Measurements from ENCODE around the gene TEX14. TPM values are rescaled to one million over a fixed set of nuclear protein-coding genes. Genes with fewer than 3 reads are reported as not detected.
"Not testable (repeated sequence)": the region's sequence is repeated elsewhere in the genome, so short reads cannot be mapped to it uniquely, and the experiment has no call there.

The TEX14 gene
- total and polyA plus RNA-seq, 8 donors = 0.47 to 2.1 (median 1.3) TPM

- Histone ChIP-seq H3K27ac (no peak overlapping the region), H3K9me3 (no peaks in the 10 kb centered on the region), H3K27me3 (no peaks in the 10 kb centered on the region), H3K4me3 (no peak overlapping the region), H3K36me3 (no peaks in the 10 kb centered on the region), H3K4me1 (peaks cover 0 to 4% of the 10 kb centered on the region in 2 donors)
- DNase-seq (no peak), ATAC-seq (no peak)
- intact Hi-C loops (cut with DNase I) = no loop called here
- no peak for TF ChIP-seq CTCF (IDR thresholded peaks at IDR 0.05)
Measured at GRCh38 chr17:58664302-58664701, 27.5 kb downstream of the TEX14 start.

- peaks cover 0 to 9% of the 10 kb centered on the region in 2 donors for H3K4me1 ChIP-seq
- H3K27me3 ChIP-seq = no peaks in the 10 kb centered on the region
- H3K27ac ChIP-seq = no peak overlapping the region
- intact Hi-C loops (cut with DNase I) = no loop called here
- ATAC-seq = no peak
- no peaks in the 10 kb centered on the region for H3K9me3 ChIP-seq
- DNase-seq = no peak
- TF ChIP-seq CTCF (IDR thresholded peaks at IDR 0.05) = no peak
- no peaks in the 10 kb centered on the region for H3K36me3 ChIP-seq
- H3K4me3 ChIP-seq = no peak overlapping the region
Measured at GRCh38 chr17:58661499-58661898, 30.3 kb downstream of the TEX14 start.

GRCh38 chr17:58660621-58661020 lies 31.2 kb downstream of the TEX14 start:
- DNase-seq (no peak), ATAC-seq (no peak)
- intact Hi-C loops (cut with DNase I) = no loop called here
- H3K27ac ChIP-seq = no peak overlapping the region
- no peak overlapping the region for H3K4me3 ChIP-seq
- no peak for TF ChIP-seq CTCF (IDR thresholded peaks at IDR 0.05)
- H3K9me3 ChIP-seq = no peaks in the 10 kb centered on the region
- no peaks in the 10 kb centered on the region for H3K27me3 ChIP-seq
- H3K4me1 ChIP-seq = peaks cover 0 to 9% of the 10 kb centered on the region in 2 donors
- no peaks in the 10 kb centered on the region for H3K36me3 ChIP-seq

GRCh38 chr17:58659714-58660084 lies 32.1 kb downstream of the TEX14 start:
- ATAC-seq; H3K4me1 ChIP-seq; intact Hi-C loops (cut with DNase I); DNase-seq; H3K9me3 ChIP-seq; H3K27me3 ChIP-seq; H3K36me3 ChIP-seq: not testable (repeated sequence)
- peak overlapping the region; percentile 78 to 90 for H3K27ac ChIP-seq
- H3K4me3 ChIP-seq = peak overlapping the region; percentile 29 to 39

- Histone ChIP-seq H3K36me3 (no peaks in the 10 kb centered on the region), H3K4me1 (peaks cover 0 to 9% of the 10 kb centered on the region in 2 donors), H3K27ac (peak overlapping the region; percentile 78 to 90), H3K9me3 (no peaks in the 10 kb centered on the region), H3K4me3 (peak overlapping the region; percentile 29 to 39), H3K27me3 (no peaks in the 10 kb centered on the region)
- ATAC-seq = peak; percentile 97
- no peak for TF ChIP-seq CTCF (IDR thresholded peaks at IDR 0.05)
- peak in 3 of 4 donors; percentile 71 to 93 (median 91) for DNase-seq
- intact Hi-C loops (cut with DNase I) = no loop called here
Measured at GRCh38 chr17:58658804-58659713, 32.8 kb downstream of the TEX14 start.

- Histone ChIP-seq H3K27ac (peak overlapping the region in 1 of 2 donors; percentile 90), H3K4me3 (peak overlapping the region in 1 of 2 donors; percentile 39)
- DNase-seq; H3K27me3 ChIP-seq; H3K9me3 ChIP-seq; ATAC-seq; H3K4me1 ChIP-seq; intact Hi-C loops (cut with DNase I); H3K36me3 ChIP-seq: not testable (repeated sequence)
Measured at GRCh38 chr17:58657962-58658803, 33.7 kb downstream of the TEX14 start.
